A549 (cell line): ENCODE data around the gene TRANK1. TPM values are rescaled to one million over a fixed set of nuclear protein-coding genes. Genes with fewer than 3 reads are reported as not detected.

Experiments
- ATAC-seq, 2 experiments: fragments of 200-7000 bp in 1 of 2; fragments of >200 bp in 1 of 2; cut with Nextera tagmentation in 1 of 2; cut with Tn5 transposase in 1 of 2; 3 replicates each; pipeline versions ENCODE4 v1.8.0 to v1.9.1; 2018 to 2020; ENCODE audit warnings: mild to moderate bottlenecking in 1 of 2, moderate library complexity in 1 of 2
- CTCF ChIA-PET: fragments of 300-600 bp; sonication (Branson Sonifier 250); formaldehyde crosslinking; extraction: SDS; loops from one replicate; lab custom pipeline; 2021; ENCODE audit warnings: antibody characterized with exemption, inconsistent platforms; lab: Yijun Ruan, JAX
- POLR2A ChIA-PET: fragments of 350-600 bp; formaldehyde crosslinking; extraction: SDS; loops from one replicate; lab custom pipeline; 2021; ENCODE audit warnings: antibody characterized with exemption, inconsistent platforms; lab: Yijun Ruan, JAX
- DNase-seq, 2 experiments: peaks; one replicate each; pipeline versions ENCODE4 v3.0.0 to v3.0.0-alpha.2; 2011 to 2016; ENCODE audit warnings: low read depth in 1 of 2, low spot score in 1 of 2
- FAIRE-seq: peaks from 2 replicates; lab custom pipeline; 2011; peaks lifted over from hg19 to GRCh38; lab: Jason Lieb, UNC
- H3K27ac ChIP-seq, 2 experiments: fragments of >200 bp; sonication (Bioruptor Twin); formaldehyde crosslinking; 3 replicates each; pipeline ENCODE4 v1.5.1; 2016 to 2017
- H3K4me1 ChIP-seq: fragments of >200 bp; sonication (Bioruptor Twin); formaldehyde crosslinking; 3 replicates; pipeline ENCODE4 v1.6.1; 2016
- H3K4me2 ChIP-seq: fragments of >200 bp; sonication (Bioruptor Twin); formaldehyde crosslinking; 3 replicates; pipeline ENCODE4 v1.6.1; 2016
- H3K4me3 ChIP-seq: fragments of >200 bp; sonication (Bioruptor Twin); formaldehyde crosslinking; 3 replicates; pipeline ENCODE4 v1.5.1; 2016
- H3K9me3 ChIP-seq: fragments of >200 bp; sonication (Bioruptor Twin); formaldehyde crosslinking; 3 replicates; pipeline ENCODE4 v1.6.1; 2016
- ATOH8 ChIP-seq: fragments of 250-450 bp; sonication (Bioruptor Pico); IDR thresholded peaks from 2 replicates; pipeline ENCODE4 v1.5.0; 2020; ENCODE audit warnings: low read depth, mild to moderate bottlenecking, moderate library complexity
- BCL3 ChIP-seq: fragments of >200 bp; sonication (Bioruptor Twin); formaldehyde crosslinking; IDR thresholded peaks from 3 replicates; pipeline ENCODE4 v1.6.1; 2016
- CEBPB ChIP-seq, 2 experiments: fragments of >200 bp in 1 of 2; sonication (Bioruptor Twin) in 1 of 2; formaldehyde crosslinking in 1 of 2; IDR thresholded peaks; 2 replicates each; pipeline ENCODE4 v1.6.1; 2012 to 2016
- CHD2 ChIP-seq: fragments of 150-350 bp; IDR thresholded peaks from 2 replicates; pipeline ENCODE4 v1.6.1; 2014; ENCODE audit warnings: low read length; ENCODE audit not compliant: partially characterized antibody
- EHF ChIP-seq: fragments of 250-450 bp; sonication (Bioruptor Pico); IDR thresholded peaks from 2 replicates; pipeline ENCODE4 v1.5.0; 2020; ENCODE audit warnings: mild to moderate bottlenecking
- ELK1 ChIP-seq: fragments of 150-350 bp; IDR thresholded peaks from 2 replicates; pipeline ENCODE4 v1.6.1; 2014; ENCODE audit warnings: low read depth, mild to moderate bottlenecking, low read length
- EP300 ChIP-seq, 2 experiments: fragments of >200 bp; sonication (Bioruptor Twin); formaldehyde crosslinking; IDR thresholded peaks; 2 replicates in 1 of 2; 3 replicates in 1 of 2; pipeline ENCODE4 v1.6.1; 2016 to 2017
- FOSL2 ChIP-seq, 2 experiments: fragments of 450-650 bp in 1 of 2; fragments of >200 bp in 1 of 2; sonication (Bioruptor Twin) in 1 of 2; formaldehyde crosslinking; IDR thresholded peaks; 2 replicates each; pipeline versions ENCODE4 v1.5.0 to v1.6.1; 2016 to 2020; ENCODE audit warnings: mild to moderate bottlenecking in 1 of 2, moderate library complexity in 1 of 2
- HDAC2 ChIP-seq: fragments of 200-600 bp; sonication (generic); IDR thresholded peaks from 2 replicates; pipeline ENCODE4 v1.6.1; 2016
- HES2 ChIP-seq: fragments of >200 bp; sonication (Bioruptor Twin); formaldehyde crosslinking; IDR thresholded peaks from 2 replicates; pipeline ENCODE4 v1.6.1; 2016
- HOXA7 ChIP-seq: fragments of 250-450 bp; sonication (Bioruptor Pico); IDR thresholded peaks from 2 replicates; pipeline ENCODE4 v1.5.0; 2020; ENCODE audit warnings: mild to moderate bottlenecking, moderate library complexity
- JUN ChIP-seq, 2 experiments: fragments of >200 bp; sonication (Bioruptor Twin); formaldehyde crosslinking; IDR thresholded peaks; 2 replicates in 1 of 2; 3 replicates in 1 of 2; pipeline ENCODE4 v1.6.1; 2016 to 2017
- KDM5A ChIP-seq: fragments of 200-600 bp; sonication (generic); IDR thresholded peaks from 2 replicates; pipeline ENCODE4 v1.6.1; 2016; ENCODE audit warnings: antibody characterized with exemption, mild to moderate bottlenecking
- MAFK ChIP-seq: fragments of 450-650 bp; IDR thresholded peaks from 2 replicates; pipeline ENCODE4 v1.6.1; 2014; ENCODE audit not compliant: partially characterized antibody
- MAZ ChIP-seq: fragments of 150-350 bp; IDR thresholded peaks from 2 replicates; pipeline ENCODE4 v1.6.1; 2014; ENCODE audit warnings: antibody characterized with exemption, low read depth, low read length, borderline replicate concordance
- NFE2L2 ChIP-seq: fragments of 150-350 bp; conservative IDR thresholded peaks from 2 replicates; pipeline ENCODE4 v1.6.1; 2014; ENCODE audit warnings: low read length
- NR3C1 ChIP-seq: fragments of >200 bp; sonication (Bioruptor Twin); formaldehyde crosslinking; IDR thresholded peaks from 3 replicates; pipeline ENCODE4 v1.6.1; 2017
- POLR2AphosphoS2 ChIP-seq: conservative IDR thresholded peaks from 2 replicates; pipeline ENCODE4 v1.6.1; 2012; ENCODE audit warnings: low read length, improper control_type of control experiment, inconsistent platforms
- RAD21 ChIP-seq, 2 experiments: fragments of >200 bp in 1 of 2; sonication (Bioruptor Twin) in 1 of 2; formaldehyde crosslinking in 1 of 2; IDR thresholded peaks in 1 of 2; conservative IDR thresholded peaks in 1 of 2; 2 replicates in 1 of 2; 3 replicates in 1 of 2; pipeline ENCODE4 v1.6.1; 2012 to 2018; ENCODE audit warnings: inconsistent platforms in 1 of 2
- RARB ChIP-seq: fragments of 250-450 bp; sonication (Bioruptor Pico); IDR thresholded peaks from 2 replicates; pipeline ENCODE4 v1.8.0; 2021; ENCODE audit warnings: mild to moderate bottlenecking, moderate library complexity
- RCOR1 ChIP-seq: fragments of 150-350 bp; IDR thresholded peaks from 2 replicates; pipeline ENCODE4 v1.6.1; 2014; ENCODE audit warnings: antibody characterized with exemption, low read length, low read depth
- SMC3 ChIP-seq: fragments of >200 bp; sonication (Bioruptor Twin); formaldehyde crosslinking; IDR thresholded peaks from 3 replicates; pipeline ENCODE4 v1.6.1; 2018; ENCODE audit warnings: inconsistent platforms
- ZFP36 ChIP-seq: fragments of 450-650 bp; IDR thresholded peaks from 2 replicates; pipeline ENCODE4 v1.6.1; 2014; ENCODE audit warnings: borderline replicate concordance; ENCODE audit not compliant: partially characterized antibody
- ZSCAN20 ChIP-seq: fragments of 250-450 bp; sonication (Bioruptor Pico); IDR thresholded peaks from 2 replicates; pipeline ENCODE4 v1.8.0; 2022; ENCODE audit warnings: mild to moderate bottlenecking, moderate library complexity
- whole genome bisulfite sequencing: methylation state at CpG from one replicate; pipeline ENCODE4 v1.1.6; 2017; ENCODE audit errors: missing lambda C conversion rate; 5-methylcytosine and 5-hydroxymethylcytosine counted together
- polyA plus RNA-seq, 4 experiments: library from polyadenylated mRNA; depleted of rRNA in 3 of 4; stranded (reverse); fragments of >200 nt; fragmentation: RNase III in 1 of 4; extraction: RNeasy Plus Mini Kit Qiagen cat#74134 plus additional on column Dnase treatment in 1 of 4; gene quantifications; 2 replicates in 3 of 4; 3 replicates in 1 of 4; pipeline ENCODE4 v1.2.3, GENCODE V29; 2011 to 2017
- TF ChIP-seq, protein P1 (sequence below): fragments of >200 bp; sonication (Bioruptor Twin); formaldehyde crosslinking; IDR thresholded peaks from 3 replicates; pipeline ENCODE4 v1.5.1; 2016

The TRANK1 gene
- polyA plus RNA-seq, 2 of the 4 experiments (the other 2 are of a cell fraction): 0.58 to 3.2 TPM

DNA sequence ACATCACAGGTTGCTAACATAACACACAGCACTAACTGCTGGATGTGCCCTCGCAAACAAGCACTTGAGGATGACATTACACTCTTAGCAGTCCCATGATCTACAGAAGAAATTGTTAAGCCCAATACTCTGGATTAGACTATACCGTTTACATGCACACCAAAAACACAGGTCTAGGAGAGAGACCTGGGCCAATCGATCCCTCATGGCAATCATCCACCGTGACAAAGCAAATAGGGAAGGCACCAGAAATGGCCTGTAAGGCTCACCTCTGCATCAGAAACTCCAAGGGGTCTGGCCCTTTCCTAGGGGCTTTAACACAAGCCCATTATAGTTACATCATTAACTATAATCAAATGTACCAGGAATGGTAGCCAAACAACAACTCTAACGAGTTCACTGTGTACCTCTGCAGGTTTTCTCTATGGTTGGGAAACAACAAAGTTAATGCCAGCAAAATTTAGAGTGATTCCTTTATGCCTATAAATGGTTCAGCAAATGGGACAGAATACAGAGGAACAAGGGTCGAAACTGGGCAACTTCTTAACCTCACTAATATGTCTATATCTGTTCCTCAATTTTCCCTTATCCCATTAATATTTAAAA, 18.5 kb downstream of the TRANK1 start:
- H3K4me2 ChIP-seq: no peak overlapping the region
- H3K27ac ChIP-seq: no peak overlapping the region
- WGBS: 54% methylated on average over 6 of the region's 6 CpGs
- FAIRE-seq (no peak), ATAC-seq (no peak), DNase-seq (no peak)
- H3K9me3 ChIP-seq: peaks cover 7% of the 10 kb centered on the region
- CTCF ChIA-PET: no interaction called here
- POLR2A ChIA-PET: no interaction called here
- TF ChIP-seq FOSL2 (IDR thresholded peaks at IDR 0.05) (no peak), FOSL2 (CRISPR knock-in tag; IDR thresholded peaks at IDR 0.05) (no peak), CEBPB (IDR thresholded peaks at IDR 0.05) (no peak), MAFK (no peak), ZSCAN20 (CRISPR knock-in tag) (no peak), RARB (CRISPR knock-in tag) (no peak), CHD2 (no peak), NR3C1 (no peak), POLR2AphosphoS2 (no peak), ZFP36 (no peak), BCL3 (no peak), KDM5A (no peak), HDAC2 (no peak), RCOR1 (no peak), JUN (IDR thresholded peaks at IDR 0.05) (no peak), ATOH8 (CRISPR knock-in tag) (no peak), ELK1 (no peak), HES2 (no peak), MAZ (no peak)
- TF ChIP-seq, protein P1, sequence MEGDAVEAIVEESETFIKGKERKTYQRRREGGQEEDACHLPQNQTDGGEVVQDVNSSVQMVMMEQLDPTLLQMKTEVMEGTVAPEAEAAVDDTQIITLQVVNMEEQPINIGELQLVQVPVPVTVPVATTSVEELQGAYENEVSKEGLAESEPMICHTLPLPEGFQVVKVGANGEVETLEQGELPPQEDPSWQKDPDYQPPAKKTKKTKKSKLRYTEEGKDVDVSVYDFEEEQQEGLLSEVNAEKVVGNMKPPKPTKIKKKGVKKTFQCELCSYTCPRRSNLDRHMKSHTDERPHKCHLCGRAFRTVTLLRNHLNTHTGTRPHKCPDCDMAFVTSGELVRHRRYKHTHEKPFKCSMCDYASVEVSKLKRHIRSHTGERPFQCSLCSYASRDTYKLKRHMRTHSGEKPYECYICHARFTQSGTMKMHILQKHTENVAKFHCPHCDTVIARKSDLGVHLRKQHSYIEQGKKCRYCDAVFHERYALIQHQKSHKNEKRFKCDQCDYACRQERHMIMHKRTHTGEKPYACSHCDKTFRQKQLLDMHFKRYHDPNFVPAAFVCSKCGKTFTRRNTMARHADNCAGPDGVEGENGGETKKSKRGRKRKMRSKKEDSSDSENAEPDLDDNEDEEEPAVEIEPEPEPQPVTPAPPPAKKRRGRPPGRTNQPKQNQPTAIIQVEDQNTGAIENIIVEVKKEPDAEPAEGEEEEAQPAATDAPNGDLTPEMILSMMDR: no peak
- H3K4me3 ChIP-seq: no peak overlapping the region
- H3K4me1 ChIP-seq: no peaks in the 10 kb centered on the region

DNA sequence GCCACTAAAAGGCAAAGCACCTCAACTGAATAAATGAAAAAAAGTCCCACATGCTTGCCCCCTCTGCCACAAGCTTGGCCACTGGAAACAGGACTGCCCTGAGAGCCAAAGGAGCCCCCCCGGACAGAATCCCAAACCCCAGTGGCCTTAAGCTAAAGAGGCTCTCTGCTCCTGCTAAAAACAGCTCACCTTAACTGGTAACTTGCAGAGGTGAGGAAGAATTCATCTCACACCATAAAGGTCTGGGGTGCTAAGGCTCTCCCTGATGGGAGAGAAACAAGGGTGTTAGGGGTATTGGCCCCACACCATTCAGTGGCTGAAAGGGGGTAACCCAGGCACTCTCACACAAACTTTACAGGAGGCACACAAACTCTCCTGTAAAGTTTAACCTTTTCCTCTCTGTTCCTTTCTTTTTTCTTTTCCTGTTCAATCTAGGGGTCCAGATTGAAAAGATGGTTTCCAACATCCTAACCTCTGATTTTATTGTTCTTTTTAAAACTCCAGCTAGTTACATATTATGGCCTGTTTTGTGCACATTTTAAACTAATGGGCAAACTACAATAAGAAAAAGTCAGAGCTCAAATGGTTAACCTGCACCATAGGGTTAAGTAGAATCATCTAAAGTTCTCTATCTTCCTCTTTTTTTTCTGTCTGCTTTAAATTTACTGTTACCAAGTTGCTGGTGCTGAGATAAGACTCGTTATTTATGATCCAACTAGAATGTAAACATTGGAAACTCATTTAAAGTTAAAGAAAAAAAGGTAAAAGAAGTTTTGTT, 19.9 kb downstream of the TRANK1 start:
- FAIRE-seq (no peak), ATAC-seq (no peak), DNase-seq (no peak)
- TF ChIP-seq RAD21 (conservative IDR thresholded peaks at IDR 0.05 in 1 of 2, IDR thresholded peaks at IDR 0.05 in 1 of 2) (no peak), MAZ (no peak), CEBPB (IDR thresholded peaks at IDR 0.05) (no peak), ZFP36 (no peak), SMC3 (no peak), POLR2AphosphoS2 (no peak), HOXA7 (no peak), NFE2L2 (no peak), EHF (CRISPR knock-in tag) (no peak), EP300 (IDR thresholded peaks at IDR 0.05) (no peak)
- ChIA-PET CTCF (interaction anchor here (1.3 kb wide), 1 partner anchor 19 kb away, joined by 3 read pairs; no protein-coding TSS in a partner anchor), POLR2A (no interaction called here)
- Histone ChIP-seq H3K4me2 (no peak overlapping the region), H3K9me3 (peaks cover 17% of the 10 kb centered on the region), H3K4me1 (peaks cover under 1% of the 10 kb centered on the region; the same call in 1 of the 3 replicates), H3K27ac (no peak overlapping the region), H3K4me3 (no peak overlapping the region)
- 11% methylated on average over 2 of the region's 2 CpGs for WGBS
